Right ventricle myocardium inferior (tissue), 1 donor: ENCODE data around the gene MOCS1. TPM values are rescaled to one million over a fixed set of nuclear protein-coding genes. Genes with fewer than 3 reads are reported as not detected.

Source experiments
- ATAC-seq: fragments of 200-7000 bp; cut with Tn5 transposase; one replicate; pipeline ENCODE4 v1.9.1; 2020; ENCODE audit warnings: mild to moderate bottlenecking, moderate library complexity
- DNase-seq: peaks from one replicate; pipeline ENCODE4 v3.0.0; 2021; ENCODE audit errors: missing footprints
- intact Hi-C: fragments of 100-400 bp; cut with DNase I; formaldehyde crosslinking; loops from one replicate; pipeline ENCODE4 v1.11.0; 2022
- total RNA-seq: library from RNA; stranded (reverse); fragmentation: NEBNext Ultra II Directional; extraction: Animal tissue kit (Norgen Biotek cat#: 25700); gene quantifications from one replicate; pipeline ENCODE4 v1.2.1, GENCODE V29; 2021
- donor health status: DM: no; HTN: yes; CAD: no; lungs with severe emphysema.

Gene MOCS1
- total RNA-seq, 1 donor from 2014 or later = 27.2 TPM

DNA sequence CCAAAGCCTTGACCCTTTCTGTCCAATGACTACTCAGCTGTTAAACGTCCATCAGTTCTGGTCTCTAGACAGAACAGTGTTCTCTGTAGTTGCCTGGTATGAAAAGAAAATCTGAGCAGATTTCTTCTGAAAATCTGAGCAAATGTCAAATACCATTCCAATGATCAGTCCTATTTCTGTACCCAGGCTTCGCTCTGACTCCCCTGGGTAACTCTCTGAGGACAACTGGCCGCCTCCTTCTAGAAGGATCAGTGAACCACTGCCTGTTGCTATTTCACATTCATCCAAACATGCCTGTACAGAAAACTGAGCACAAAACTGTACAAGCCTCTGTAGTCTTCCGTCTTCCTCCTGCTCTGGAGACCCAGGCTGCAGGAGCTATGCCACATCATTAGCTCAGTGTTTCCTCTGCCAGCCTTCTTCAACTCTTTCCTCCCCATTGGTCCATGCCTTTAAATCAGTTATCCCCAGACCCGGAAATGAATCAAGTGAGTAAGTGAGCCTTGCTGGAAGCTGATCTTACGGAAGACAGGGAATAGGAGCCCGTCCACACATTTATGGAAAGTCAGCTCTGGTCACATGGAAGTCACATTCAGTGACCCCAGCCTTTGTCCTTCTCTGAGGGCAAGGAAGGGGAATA is 78.8 kb downstream of the MOCS1 start:
- ATAC-seq = peak; percentile 32
- DNase-seq = no peak
- intact Hi-C loops = no loop called here

Other genes starting within 250 kb of the MOCS1 start
- gene KIF6, start 209.1 kb downstream of the MOCS1 start, total RNA-seq = 0.16 TPM
- gene DAAM2, start 142.1 kb downstream of the MOCS1 start, total RNA-seq = 14.7 TPM